ENCODE data around the gene PSPC1.
"Not testable (repeated sequence)": the region's sequence is repeated elsewhere in the genome, so short reads cannot be mapped to it uniquely, and the experiment has no call there.

Gene PSPC1

DNA sequence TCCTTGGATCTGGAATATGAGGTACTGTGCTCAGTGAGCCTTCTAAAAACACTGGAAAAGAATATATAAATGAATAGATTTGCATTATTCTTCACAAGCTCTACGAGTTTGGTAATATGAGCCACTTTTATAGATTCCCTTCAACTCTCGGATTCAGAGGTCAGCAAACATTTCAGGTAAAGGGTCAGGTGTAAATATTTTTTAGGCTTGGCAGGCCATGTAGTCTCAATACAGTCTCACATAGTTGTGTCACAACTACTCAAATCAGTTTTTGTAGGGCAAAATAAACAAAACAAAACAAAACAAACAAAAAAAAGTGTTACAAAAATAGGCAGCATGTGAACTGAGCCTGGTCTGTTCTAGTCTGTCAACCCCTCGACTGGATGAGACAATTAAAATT lies 57.4 kb downstream of the PSPC1 start:
- no peak for DNase-seq (ENCODE audit: low spot score)
- in situ Hi-C loops (cut with MboI; ENCODE audit: low pct_unique_long_range_greater_than_20kb, low sequenced_read_pairs, unreplicated experiment) = no loop called here
- TF ChIP-seq, protein P1, sequence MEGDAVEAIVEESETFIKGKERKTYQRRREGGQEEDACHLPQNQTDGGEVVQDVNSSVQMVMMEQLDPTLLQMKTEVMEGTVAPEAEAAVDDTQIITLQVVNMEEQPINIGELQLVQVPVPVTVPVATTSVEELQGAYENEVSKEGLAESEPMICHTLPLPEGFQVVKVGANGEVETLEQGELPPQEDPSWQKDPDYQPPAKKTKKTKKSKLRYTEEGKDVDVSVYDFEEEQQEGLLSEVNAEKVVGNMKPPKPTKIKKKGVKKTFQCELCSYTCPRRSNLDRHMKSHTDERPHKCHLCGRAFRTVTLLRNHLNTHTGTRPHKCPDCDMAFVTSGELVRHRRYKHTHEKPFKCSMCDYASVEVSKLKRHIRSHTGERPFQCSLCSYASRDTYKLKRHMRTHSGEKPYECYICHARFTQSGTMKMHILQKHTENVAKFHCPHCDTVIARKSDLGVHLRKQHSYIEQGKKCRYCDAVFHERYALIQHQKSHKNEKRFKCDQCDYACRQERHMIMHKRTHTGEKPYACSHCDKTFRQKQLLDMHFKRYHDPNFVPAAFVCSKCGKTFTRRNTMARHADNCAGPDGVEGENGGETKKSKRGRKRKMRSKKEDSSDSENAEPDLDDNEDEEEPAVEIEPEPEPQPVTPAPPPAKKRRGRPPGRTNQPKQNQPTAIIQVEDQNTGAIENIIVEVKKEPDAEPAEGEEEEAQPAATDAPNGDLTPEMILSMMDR (IDR thresholded peaks at IDR 0.05; ENCODE audit: extremely low read depth, insufficient read depth, missing control alignments) = no peak

DNA sequence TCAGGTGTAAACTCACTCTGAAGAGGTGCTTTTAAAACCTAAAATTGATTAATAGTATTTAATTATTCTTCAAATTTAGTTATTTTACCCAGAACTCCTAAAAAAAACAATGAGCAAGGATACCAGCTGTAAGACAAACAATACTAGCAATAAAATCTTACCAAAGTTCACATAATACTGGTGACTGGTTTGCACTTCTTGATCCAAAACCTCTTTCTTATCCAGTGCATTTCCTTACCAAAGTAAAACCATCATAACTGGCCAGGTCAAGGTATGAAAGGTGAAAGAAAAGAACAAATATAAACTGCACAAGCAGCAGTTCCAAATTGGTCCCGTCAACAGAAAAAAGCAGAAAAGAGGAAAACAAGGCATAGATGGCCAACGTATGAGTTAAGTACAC lies 62.7 kb downstream of the PSPC1 start:
- no peak for DNase-seq (ENCODE audit: low spot score)
- TF ChIP-seq, protein P1 (IDR thresholded peaks at IDR 0.05; ENCODE audit: extremely low read depth, insufficient read depth, missing control alignments) = no peak
- in situ Hi-C loops (cut with MboI; ENCODE audit: low pct_unique_long_range_greater_than_20kb, low sequenced_read_pairs, unreplicated experiment) = no loop called here

DNA sequence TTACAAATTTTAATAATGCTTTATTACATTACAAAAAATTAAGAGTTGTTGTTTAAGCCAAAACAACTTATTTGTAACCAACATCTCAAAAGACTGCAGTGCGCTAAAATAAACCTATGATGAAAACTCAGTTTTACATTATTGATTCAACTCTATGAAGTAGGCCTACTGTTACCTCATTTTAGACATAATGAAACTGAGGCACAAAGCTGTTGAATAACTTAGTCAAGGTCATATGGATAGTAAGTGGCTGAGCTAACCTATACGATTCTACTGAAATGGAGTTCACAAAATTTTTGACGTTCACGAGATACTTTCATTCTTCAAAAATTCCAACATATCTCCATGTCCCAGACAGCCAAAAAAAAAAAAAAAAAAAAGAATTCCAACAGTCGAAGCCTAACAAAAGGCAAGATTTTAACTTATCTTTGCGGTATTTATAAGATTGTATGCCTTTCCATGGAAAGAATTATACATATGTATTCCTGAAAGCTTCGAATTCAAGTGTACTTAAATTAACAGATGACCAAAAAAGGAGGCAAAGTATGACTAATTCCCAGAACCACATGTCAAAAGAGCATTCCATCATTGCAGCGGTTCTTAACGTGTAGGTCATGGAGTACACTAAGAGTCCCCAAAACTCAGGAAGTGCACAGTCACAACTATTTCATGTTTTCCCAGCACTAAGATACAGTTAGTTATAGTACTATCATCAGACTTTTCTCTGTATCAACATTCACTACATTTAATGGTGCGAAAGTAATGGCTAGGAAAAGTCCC lies 69.4 kb downstream of the PSPC1 start:
- in situ Hi-C loops (cut with MboI; ENCODE audit: low pct_unique_long_range_greater_than_20kb, low sequenced_read_pairs, unreplicated experiment) = no loop called here
- no peak for DNase-seq (ENCODE audit: low spot score)
- TF ChIP-seq, protein P1 (IDR thresholded peaks at IDR 0.05; ENCODE audit: extremely low read depth, insufficient read depth, missing control alignments) = no peak

DNA sequence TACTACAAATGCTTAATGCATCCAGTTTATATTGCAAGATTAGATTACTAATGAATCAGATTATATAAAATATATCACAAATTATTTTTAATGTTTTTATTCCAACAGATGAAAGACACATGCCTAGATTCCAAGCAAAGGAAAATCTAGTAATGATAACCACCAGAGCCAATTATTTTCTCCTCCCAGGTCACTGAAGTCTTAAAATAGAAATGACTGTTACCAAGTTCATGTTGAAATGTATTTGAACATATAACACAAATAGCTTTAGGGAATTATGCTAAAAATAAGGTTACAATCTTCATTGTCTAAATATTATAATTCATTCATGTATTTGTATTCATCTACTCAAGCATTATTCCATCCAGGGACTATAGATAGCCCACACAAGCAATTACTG lies 73.0 kb downstream of the PSPC1 start:
- not testable (repeated sequence) for DNase-seq (ENCODE audit: low spot score)
- in situ Hi-C loops (cut with MboI; ENCODE audit: low pct_unique_long_range_greater_than_20kb, low sequenced_read_pairs, unreplicated experiment) = loop anchor here (10.0 kb wide), 1 partner anchor 505 kb away; no protein-coding TSS in a partner anchor

DNA sequence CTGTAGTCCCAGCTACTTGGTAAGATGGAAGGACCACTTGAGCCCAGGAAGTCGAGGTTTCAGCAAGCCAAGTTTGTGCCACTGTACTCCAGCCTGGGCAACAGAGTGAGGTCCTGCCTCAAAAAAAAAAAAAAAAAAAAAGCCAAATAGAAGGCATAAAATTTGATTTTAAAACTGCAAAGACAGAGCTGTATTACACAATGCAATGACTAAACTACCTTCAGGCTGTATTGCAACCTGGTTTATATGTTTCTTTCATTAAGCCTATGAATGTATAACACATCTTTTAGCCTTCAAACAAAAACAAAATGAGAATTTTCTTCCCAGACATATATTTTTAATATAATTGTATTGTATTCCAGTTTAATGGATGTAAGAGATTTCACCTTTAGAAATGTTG lies 73.7 kb downstream of the PSPC1 start:
- in situ Hi-C loops (cut with MboI; ENCODE audit: low pct_unique_long_range_greater_than_20kb, low sequenced_read_pairs, unreplicated experiment) = loop anchor here (10.0 kb wide), 1 partner anchor 504 kb away; no protein-coding TSS in a partner anchor
- not testable (repeated sequence) for DNase-seq (ENCODE audit: low spot score)

DNA sequence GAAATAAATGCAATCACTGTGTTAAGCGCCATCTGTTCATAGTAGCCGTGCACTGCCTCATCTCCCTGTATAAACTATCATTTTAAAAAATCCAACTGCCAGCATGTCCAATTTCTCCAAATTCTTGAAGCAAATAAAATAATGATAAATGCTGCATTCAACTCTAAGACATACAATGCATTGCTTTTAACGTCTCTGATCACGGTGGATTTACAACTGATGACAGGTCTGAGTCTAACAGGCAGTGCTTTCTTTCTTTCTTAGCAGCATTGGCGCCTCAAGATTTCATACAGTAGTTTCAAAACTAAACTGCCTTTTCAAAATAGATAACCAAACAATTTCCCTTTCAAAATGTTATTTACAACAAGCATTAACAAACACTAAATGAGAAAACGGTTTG lies 78.5 kb downstream of the PSPC1 start:
- DNase-seq (ENCODE audit: low spot score) = not testable (repeated sequence)
- in situ Hi-C loops (cut with MboI; ENCODE audit: low pct_unique_long_range_greater_than_20kb, low sequenced_read_pairs, unreplicated experiment) = loop anchor here (10.0 kb wide), 1 partner anchor 499 kb away; no protein-coding TSS in a partner anchor

DNA sequence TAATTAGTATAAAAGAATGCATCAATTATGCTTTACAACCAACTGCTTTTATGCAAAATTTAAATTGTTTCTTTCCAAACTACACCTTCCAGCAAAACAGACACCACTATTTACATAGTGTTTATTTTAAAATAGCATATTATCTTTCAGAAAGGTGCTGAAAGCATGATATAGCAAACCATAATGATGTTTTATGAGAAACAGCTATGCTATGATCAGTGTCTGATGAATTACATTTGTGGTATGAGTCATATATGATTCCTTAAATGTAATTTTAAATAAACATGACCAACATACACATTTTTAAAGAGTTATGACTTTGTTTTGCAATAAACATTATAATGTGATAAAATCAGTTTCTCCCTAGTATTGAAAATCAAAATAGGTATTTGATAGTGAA lies 81.1 kb downstream of the PSPC1 start:
- in situ Hi-C loops (cut with MboI; ENCODE audit: low pct_unique_long_range_greater_than_20kb, low sequenced_read_pairs, unreplicated experiment) = loop anchor here (10.0 kb wide), 1 partner anchor 497 kb away; no protein-coding TSS in a partner anchor
- not testable (repeated sequence) for DNase-seq (ENCODE audit: low spot score)

DNA sequence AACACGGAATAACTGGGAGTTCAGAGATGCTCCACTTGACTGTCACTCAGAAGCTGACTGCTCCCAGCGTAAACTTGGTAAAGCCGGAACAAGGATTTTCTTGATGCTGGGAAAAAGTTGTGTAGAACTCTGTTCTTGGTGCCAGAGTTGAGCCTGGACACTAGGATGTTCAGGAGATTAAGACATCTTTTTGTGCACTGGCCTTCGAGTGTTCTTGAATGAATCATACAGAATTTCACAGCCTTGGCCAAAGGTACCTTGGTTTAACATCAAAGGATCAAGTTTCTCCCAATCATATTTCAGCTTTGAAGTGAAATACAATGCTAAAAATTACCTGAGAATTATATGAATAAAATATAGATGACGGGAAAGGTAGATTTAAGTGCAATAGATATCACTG lies 81.8 kb downstream of the PSPC1 start:
- in situ Hi-C loops (cut with MboI; ENCODE audit: low pct_unique_long_range_greater_than_20kb, low sequenced_read_pairs, unreplicated experiment) = loop anchor here (10.0 kb wide), 1 partner anchor 496 kb away; no protein-coding TSS in a partner anchor
- not testable (repeated sequence) for DNase-seq (ENCODE audit: low spot score)

DNA sequence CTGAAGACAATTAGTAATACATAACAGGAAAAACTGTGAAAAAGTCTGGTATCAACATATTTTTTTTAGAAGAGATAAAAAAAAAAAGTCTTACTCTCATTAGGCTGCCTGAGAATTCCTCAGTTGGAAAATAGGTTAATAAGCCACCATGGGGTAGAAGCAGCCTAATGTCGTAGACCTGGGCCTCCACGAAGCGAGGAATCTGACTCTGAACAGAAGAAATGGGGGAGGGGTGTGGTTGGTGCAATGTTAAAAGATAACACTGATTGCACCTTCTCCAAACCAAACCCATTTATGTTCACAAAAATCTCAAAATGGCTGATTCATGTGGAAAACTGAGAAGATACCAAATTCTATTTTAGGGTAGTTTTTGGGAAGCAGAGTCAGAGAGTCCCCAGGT lies 86.9 kb downstream of the PSPC1 start:
- in situ Hi-C loops (cut with MboI; ENCODE audit: low pct_unique_long_range_greater_than_20kb, low sequenced_read_pairs, unreplicated experiment) = loop anchor here (25.0 kb wide), 1 partner anchor 109 kb away; no protein-coding TSS in a partner anchor
- DNase-seq (ENCODE audit: low spot score) = no peak
- TF ChIP-seq, protein P1 (IDR thresholded peaks at IDR 0.05; ENCODE audit: extremely low read depth, insufficient read depth, missing control alignments) = no peak

Measured in GM13977 (cell line).